Upper lobe of left lung (tissue), 6 donors: ENCODE data around the gene DSCAM. TPM values are rescaled to one million over a fixed set of nuclear protein-coding genes. Genes with fewer than 3 reads are reported as not detected.

Experiments used
- ATAC-seq, 2 donors: fragments of 200-7000 bp; cut with Tn5 transposase; one replicate each; pipeline ENCODE4 v1.9.1; 2022; ENCODE audit warnings: mild to moderate bottlenecking in 2 of 2, moderate library complexity in 2 of 2; ENCODE audit not compliant: low FRiP score in 2 of 2
- DNase-seq, 2 donors: peaks; one replicate each; pipeline ENCODE4 v3.0.0-alpha.2; 2019 to 2020
- H3K27ac ChIP-seq, 4 donors: fragments of 200-600 bp; sonication (generic); one replicate each; pipeline ENCODE4 v1.5.1; 2016 to 2019
- H3K27me3 ChIP-seq, 4 donors: fragments of 200-600 bp; sonication (generic); one replicate each; pipeline ENCODE4 v1.5.1; 2017 to 2019
- H3K36me3 ChIP-seq, 4 donors: fragments of 200-600 bp; sonication (generic); one replicate each; pipeline ENCODE4 v1.5.1; 2016 to 2019
- H3K4me1 ChIP-seq, 4 donors: fragments of 200-600 bp; sonication (generic); one replicate each; pipeline ENCODE4 v1.5.1; 2018 to 2019
- H3K4me3 ChIP-seq, 4 donors: fragments of 200-600 bp; sonication (generic); one replicate each; pipeline ENCODE4 v1.5.1; 2017 to 2019; ENCODE audit warnings: mild to moderate bottlenecking in 2 of 4, moderate library complexity in 1 of 4
- H3K9me3 ChIP-seq, 4 donors: fragments of 200-600 bp; sonication (generic); one replicate each; pipeline ENCODE4 v1.5.1; 2018 to 2019
- CTCF ChIP-seq, 6 experiments: fragments of 450-650 bp in 4 of 6; fragments of 200-600 bp in 2 of 6; sonication (generic) in 2 of 6; IDR thresholded peaks; one replicate each; pipeline ENCODE4 v1.5.1; 2016 to 2019; ENCODE audit warnings: antibody characterized with exemption in 6 of 6
- EP300 ChIP-seq, 4 donors: sonication (generic); formaldehyde crosslinking; IDR thresholded peaks; one replicate each; pipeline ENCODE4 v1.5.1; 2017; ENCODE audit warnings: antibody characterized with exemption in 4 of 4, control low read depth in 2 of 4
- POLR2A ChIP-seq, 4 donors: fragments of 450-650 bp; IDR thresholded peaks; one replicate each; pipeline ENCODE4 v1.5.1; 2016 to 2017; ENCODE audit warnings: antibody characterized with exemption in 4 of 4, mild to moderate bottlenecking in 2 of 4
- POLR2AphosphoS5 ChIP-seq, 2 donors: sonication (generic); formaldehyde crosslinking; IDR thresholded peaks; one replicate each; pipeline ENCODE4 v1.5.1; 2017; ENCODE audit warnings: antibody characterized with exemption in 2 of 2
- WGBS, 2 donors: methylation state at CpG; one replicate each; pipeline ENCODE4 v1.1.5; 2017 to 2018; 5-methylcytosine and 5-hydroxymethylcytosine counted together
- total RNA-seq, 6 donors: library from RNA; depleted of rRNA in 4 of 6; stranded (reverse); fragments of >200 nt in 4 of 6; gene quantifications; one replicate each; pipeline versions ENCODE4 v1.1.0 to v1.2.1, GENCODE V29; 2016 to 2021
- donor health status: DM: no; HTN: no; CAD: no; lungs with moderate emphysema.
- donor health status: DM: no; HTN: yes; CAD: no; lungs with severe emphysema.

Gene DSCAM
- total RNA-seq, 6 donors from 2014 or later, result under 0.01 to 0.61 (median 0.26) TPM; not detected in 1

GRCh38 chr21:40672602-40673001 is 174.4 kb downstream of the DSCAM start:
- ATAC-seq, result no peak
- Histone ChIP-seq H3K36me3 (no peaks in the 10 kb centered on the region), H3K4me1 (no peaks in the 10 kb centered on the region), H3K27me3 (no peaks in the 10 kb centered on the region), H3K9me3 (no peaks in the 10 kb centered on the region), H3K27ac (no peak overlapping the region), H3K4me3 (no peak overlapping the region)
- no peak for TF ChIP-seq EP300 (IDR thresholded peaks at IDR 0.05)
- WGBS, 2 donors, result 61 to 72% methylated on average over 2 of the region's 2 CpGs
- DNase-seq, result no peak

GRCh38 chr21:40671716-40672115 is 175.2 kb downstream of the DSCAM start:
- Histone ChIP-seq H3K27me3 (no peaks in the 10 kb centered on the region), H3K27ac (no peak overlapping the region), H3K4me1 (no peaks in the 10 kb centered on the region), H3K9me3 (no peaks in the 10 kb centered on the region), H3K36me3 (no peaks in the 10 kb centered on the region), H3K4me3 (no peak overlapping the region)
- TF ChIP-seq EP300 (IDR thresholded peaks at IDR 0.05) (no peak), CTCF (IDR thresholded peaks at IDR 0.05) (no peak), POLR2AphosphoS5 (IDR thresholded peaks at IDR 0.05) (no peak), POLR2A (IDR thresholded peaks at IDR 0.05) (no peak)
- WGBS, 2 donors, result 80 to 88% methylated on average over 2 of the region's 2 CpGs
- ATAC-seq (no peak), DNase-seq (no peak)

- DNase-seq (no peak), ATAC-seq (no peak)
- Histone ChIP-seq H3K4me1 (no peaks in the 10 kb centered on the region), H3K36me3 (no peaks in the 10 kb centered on the region), H3K4me3 (no peak overlapping the region), H3K27ac (no peak overlapping the region), H3K9me3 (no peaks in the 10 kb centered on the region), H3K27me3 (no peaks in the 10 kb centered on the region)
- 54 to 70% methylated on average over 5 of the region's 5 CpGs for WGBS, 2 donors
- TF ChIP-seq EP300 (IDR thresholded peaks at IDR 0.05) (no peak), CTCF (IDR thresholded peaks at IDR 0.05) (no peak), POLR2AphosphoS5 (IDR thresholded peaks at IDR 0.05) (no peak), POLR2A (IDR thresholded peaks at IDR 0.05) (no peak)
Measured at GRCh38 chr21:40668555-40669275, 178.2 kb downstream of the DSCAM start.

GRCh38 chr21:40667967-40668366 is 179.0 kb downstream of the DSCAM start:
- H3K4me3 ChIP-seq, result no peak overlapping the region
- ATAC-seq (no peak), DNase-seq (no peak)
- H3K27ac ChIP-seq, result no peak overlapping the region
- TF ChIP-seq POLR2A (IDR thresholded peaks at IDR 0.05), result no peak
- TF ChIP-seq POLR2AphosphoS5 (IDR thresholded peaks at IDR 0.05), result no peak
- TF ChIP-seq CTCF (IDR thresholded peaks at IDR 0.05), result no peak
- no peak for TF ChIP-seq EP300 (IDR thresholded peaks at IDR 0.05)
- no peaks in the 10 kb centered on the region for H3K9me3 ChIP-seq
- 60 to 83% methylated on average over 1 of the region's 1 CpG for WGBS, 2 donors
- no peaks in the 10 kb centered on the region for H3K36me3 ChIP-seq
- H3K4me1 ChIP-seq, result no peaks in the 10 kb centered on the region
- no peaks in the 10 kb centered on the region for H3K27me3 ChIP-seq

- 78 to 89% methylated on average over 2 of the region's 2 CpGs for WGBS, 2 donors
- no peak for ATAC-seq
- Histone ChIP-seq H3K36me3 (no peaks in the 10 kb centered on the region), H3K9me3 (no peaks in the 10 kb centered on the region), H3K4me3 (no peak overlapping the region), H3K4me1 (peaks cover 0 to 6% (median 1%) of the 10 kb centered on the region in 4 donors), H3K27ac (no peak overlapping the region), H3K27me3 (no peaks in the 10 kb centered on the region)
- DNase-seq, result no peak
- TF ChIP-seq EP300 (IDR thresholded peaks at IDR 0.05) (no peak), POLR2AphosphoS5 (IDR thresholded peaks at IDR 0.05) (no peak)
Measured at GRCh38 chr21:40662889-40663288, 184.1 kb downstream of the DSCAM start.

- Histone ChIP-seq H3K9me3 (no peaks in the 10 kb centered on the region), H3K27me3 (no peaks in the 10 kb centered on the region), H3K4me3 (no peak overlapping the region), H3K36me3 (no peaks in the 10 kb centered on the region), H3K27ac (no peak overlapping the region), H3K4me1 (peaks cover 0 to 7% (median 3%) of the 10 kb centered on the region in 4 donors)
- DNase-seq (no peak), ATAC-seq (no peak)
- TF ChIP-seq POLR2A (IDR thresholded peaks at IDR 0.05), result no peak
- no peak for TF ChIP-seq CTCF (IDR thresholded peaks at IDR 0.05)
- TF ChIP-seq POLR2AphosphoS5 (IDR thresholded peaks at IDR 0.05), result no peak
- no peak for TF ChIP-seq EP300 (IDR thresholded peaks at IDR 0.05)
- 51 to 61% methylated on average over 3 of the region's 3 CpGs for WGBS, 2 donors
Measured at GRCh38 chr21:40660461-40660860, 186.5 kb downstream of the DSCAM start.
